Left hindlimb (tissue), 1 donor: ENCODE measurements around the gene SPCS2.
A peak's percentile ranks its signal among the peaks of the same experiment; 100 is the strongest.
"Not testable (repeated sequence)": the region's sequence is repeated elsewhere in the genome, so short reads cannot be mapped to it uniquely, and the experiment has no call there.

Source experiments
- DNase-seq: peaks from one replicate; pipeline ENCODE4 v3.0.0-alpha.2; 2018

The SPCS2 gene

GRCh38 chr11:75004215-75004614, 55.1 kb downstream of the SPCS2 start:
- DNase-seq, result no peak

DNA sequence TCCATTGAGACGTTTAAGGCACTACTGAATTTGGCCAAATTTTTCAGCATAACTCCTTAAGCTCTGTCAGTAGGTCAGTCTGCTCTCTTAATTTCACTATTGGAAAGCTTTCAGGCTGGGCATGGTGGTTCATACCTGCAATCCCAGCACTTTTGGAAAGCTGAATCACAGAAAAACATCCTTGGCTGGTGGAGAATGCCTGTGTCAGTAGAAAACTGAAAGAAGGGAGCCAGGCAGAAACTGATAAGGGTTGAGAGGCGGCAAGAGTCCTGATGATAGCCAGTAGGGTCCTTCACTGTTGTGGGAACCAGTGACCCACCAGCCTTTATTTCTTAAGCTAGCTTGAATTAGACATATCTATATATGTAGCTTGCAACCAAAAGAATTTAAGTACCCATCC, 62.3 kb downstream of the SPCS2 start:
- DNase-seq, result no peak

DNA sequence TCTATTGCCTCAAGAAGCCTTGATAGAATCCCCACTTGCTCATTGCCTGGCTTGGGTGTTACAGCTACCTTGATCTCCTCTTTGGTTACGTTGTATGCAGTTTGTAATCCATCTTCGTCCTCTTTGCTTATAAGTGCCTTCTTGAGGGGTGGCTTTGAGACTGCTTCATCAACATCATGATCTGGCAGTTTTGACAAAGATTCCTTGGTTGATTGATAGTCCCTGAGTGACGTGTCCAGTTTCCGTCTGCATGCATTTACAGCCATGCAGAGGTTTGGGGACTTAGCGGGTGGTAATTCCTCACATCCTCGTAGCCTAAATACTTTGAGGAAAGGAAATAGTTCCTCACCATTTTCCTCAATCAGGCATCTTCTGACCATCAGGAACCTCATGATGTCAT, 62.8 kb downstream of the SPCS2 start:
- no peak for DNase-seq

DNA sequence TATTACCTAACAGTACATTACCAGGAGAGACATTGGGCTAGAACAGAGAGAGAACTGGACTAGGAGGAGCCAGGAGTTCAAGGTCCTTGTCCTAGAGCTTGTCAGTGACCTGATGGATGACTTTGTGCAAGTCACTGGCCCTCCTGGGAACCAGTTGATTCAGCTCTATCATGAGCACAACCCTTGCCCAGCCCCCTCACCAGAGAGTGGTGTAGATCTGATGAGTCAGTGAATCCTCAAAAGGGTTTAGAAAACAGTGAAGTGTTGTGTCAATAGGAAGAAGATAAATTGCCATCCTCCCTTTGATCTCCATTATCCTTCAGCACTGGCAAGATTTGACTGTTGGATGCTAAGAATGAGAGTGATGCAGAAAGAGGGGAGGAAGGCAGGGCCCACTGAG, 64.0 kb downstream of the SPCS2 start:
- DNase-seq, result no peak

DNA sequence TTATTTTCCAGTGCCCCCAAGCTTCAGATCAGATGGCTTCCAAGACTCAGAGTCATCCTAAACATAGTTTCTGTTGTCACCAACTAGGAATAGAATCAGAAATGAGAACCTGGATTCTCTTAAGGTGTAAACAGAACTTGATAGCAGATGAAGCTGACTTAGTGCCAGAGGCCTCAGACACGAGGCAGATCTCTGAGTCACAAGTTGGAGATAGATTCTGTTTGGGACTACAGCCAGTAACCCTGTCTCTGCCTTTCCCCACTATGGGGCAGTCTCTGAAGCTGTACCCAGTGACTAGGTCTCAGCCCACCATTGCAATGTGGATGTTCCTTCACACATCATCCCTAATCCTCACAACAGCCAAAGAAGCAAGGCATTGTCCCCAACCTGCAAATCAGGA, 65.1 kb downstream of the SPCS2 start:
- no peak for DNase-seq

GRCh38 chr11:75019200-75019599, 70.1 kb downstream of the SPCS2 start:
- not testable (repeated sequence) for DNase-seq

- not testable (repeated sequence) for DNase-seq
Measured at GRCh38 chr11:75020328-75020727, 71.3 kb downstream of the SPCS2 start.

GRCh38 chr11:75022296-75022695, 73.2 kb downstream of the SPCS2 start:
- DNase-seq, result no peak

DNA sequence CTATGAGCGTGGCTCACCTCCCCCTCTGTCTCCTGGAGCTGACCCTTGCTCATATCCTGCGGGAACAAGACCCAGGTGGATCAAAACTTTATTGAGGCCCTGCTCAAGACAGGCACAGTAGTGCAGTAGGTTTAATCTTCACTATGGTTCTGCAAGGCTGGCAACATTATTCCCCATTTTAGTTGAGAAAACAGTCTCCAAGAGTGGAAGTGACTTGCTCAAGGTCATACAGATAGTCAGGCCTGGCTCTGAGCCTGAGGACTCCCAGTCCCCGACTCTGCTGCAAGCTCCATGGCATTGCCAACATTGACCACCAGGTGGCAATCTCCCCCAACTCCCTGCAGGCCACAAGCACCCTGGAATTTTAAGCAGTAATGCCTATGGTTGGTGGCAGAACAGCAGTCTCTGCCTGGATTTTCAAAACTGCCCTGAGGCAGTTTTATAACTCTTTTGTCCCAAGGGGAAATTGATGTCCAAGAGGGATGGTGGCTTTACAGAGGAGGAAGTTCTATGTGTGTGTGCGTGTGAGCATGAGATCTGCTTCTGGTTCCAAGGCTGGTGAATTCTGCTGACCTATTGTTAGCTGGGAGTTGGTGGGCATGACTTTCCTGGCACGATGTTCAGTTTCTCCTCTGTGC, 73.8 kb downstream of the SPCS2 start:
- peak; percentile 68 for DNase-seq

DNA sequence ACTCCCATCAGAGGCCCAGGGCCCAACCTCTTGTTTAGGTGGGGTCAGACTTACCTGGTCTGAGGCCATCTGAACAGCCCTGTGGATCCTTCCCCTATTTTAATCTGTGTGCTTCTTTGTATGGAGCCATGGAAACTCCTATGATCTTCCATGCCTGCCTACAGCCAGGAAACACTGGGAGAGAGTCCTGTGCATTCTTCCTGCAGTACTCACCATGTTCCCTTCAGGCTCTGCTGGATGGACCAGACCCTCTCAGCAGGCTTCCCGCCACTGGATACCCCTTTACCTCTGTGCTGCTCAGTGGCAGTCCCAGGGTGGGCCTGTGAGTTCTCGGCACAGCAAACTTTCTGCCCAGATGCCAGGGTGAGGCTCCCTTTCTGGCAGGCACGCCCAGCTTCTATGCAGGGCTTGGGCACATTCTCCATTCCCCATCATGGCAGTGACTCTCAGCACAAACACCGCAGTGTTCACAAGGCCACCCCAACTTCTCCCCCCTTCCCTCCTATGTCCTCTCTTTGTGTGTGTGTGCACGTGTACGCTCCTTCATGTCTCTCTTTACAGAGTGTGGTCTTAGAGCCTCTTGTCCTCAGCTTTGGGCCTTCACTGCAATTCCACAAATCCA, 74.5 kb downstream of the SPCS2 start:
- DNase-seq, result no peak

- no peak for DNase-seq
Measured at GRCh38 chr11:75024068-75024449, 75.0 kb downstream of the SPCS2 start.

DNA sequence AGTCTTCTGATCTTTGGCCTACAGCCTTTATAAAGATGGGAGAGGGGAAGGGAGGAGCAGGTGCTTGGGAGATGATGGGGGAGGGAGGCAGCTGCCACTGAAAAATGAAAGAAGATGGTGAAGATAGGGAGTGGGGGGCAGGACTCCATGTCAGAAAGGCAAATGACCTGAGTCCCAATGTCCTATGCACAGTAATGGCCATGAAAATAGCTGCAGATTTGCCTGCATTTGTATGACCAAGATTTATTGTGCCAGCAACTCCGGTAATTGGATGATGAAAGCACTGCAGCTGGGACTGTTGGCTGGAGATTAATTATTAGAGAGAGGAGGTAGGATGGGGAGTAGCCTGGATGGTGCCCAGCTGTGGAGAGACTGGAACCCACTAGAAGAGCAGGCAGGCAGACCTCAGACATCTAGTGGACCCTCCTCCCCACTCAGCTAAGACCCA, 75.7 kb downstream of the SPCS2 start:
- DNase-seq, result no peak

GRCh38 chr11:75025561-75025960, 76.5 kb downstream of the SPCS2 start:
- no peak for DNase-seq

DNA sequence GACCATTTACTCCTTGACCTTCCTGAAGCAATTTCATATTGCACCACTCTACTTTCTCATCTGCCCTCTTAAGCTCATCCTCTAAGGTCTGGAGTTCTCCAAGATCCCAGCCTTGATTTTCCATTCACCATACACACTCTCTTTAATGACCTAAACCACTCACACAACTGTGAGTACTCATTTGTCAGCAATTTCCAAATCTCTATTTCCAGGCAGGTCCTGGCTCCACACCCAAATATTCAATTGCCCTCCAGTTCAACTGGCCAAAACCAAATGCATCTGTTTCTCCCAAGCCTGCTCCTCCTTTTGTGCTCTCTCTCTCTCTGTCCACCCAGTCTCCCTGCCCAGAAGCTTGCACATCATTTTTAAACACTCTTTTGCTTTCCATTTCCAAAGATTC, 79.3 kb downstream of the SPCS2 start:
- no peak for DNase-seq
